Fibroblast of skin of left quadriceps (primary cell): ENCODE measurements around the gene VSX1.

ENCODE experiments used
- DNase-seq, 2 experiments: peaks; one replicate each; pipeline ENCODE4 v3.0.0-alpha.2; 2013; ENCODE audit warnings: low read depth in 2 of 2

Gene VSX1

DNA sequence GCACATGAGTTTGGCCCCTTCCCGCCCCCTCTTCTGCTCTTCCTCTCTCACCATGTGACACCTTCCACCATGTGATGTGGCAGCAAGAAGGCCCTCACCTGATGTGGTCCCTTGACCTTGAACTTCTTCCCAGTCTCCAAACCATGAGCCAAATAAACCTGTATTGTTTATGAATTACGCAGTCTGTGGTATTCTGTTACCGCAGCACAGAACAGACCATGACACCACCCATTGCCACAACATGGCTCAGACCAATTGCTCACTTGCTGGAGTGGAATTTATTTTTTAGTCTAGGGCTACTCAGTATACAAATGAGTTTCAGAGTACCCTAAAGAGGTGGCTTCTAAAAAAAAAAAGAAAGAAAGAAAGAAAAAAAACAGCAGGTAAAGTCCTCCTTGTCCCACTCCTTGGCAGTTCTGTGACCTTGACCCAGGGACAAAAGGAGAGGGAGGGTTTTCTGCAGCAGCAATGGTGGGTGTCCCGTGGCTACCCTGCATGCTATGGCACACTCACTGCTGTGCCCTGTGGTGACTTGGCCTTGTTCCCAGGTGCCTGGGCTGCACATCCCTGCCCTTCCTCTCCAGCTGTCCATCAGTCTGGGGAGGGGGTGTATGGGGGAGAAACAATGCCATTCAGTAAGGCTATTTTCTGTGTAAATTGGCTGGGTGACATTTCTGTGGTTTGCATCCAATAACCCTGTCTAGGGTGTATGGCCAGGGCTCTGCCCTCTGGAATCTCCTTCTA is 5.4 kb upstream of the VSX1 start:
- no peak for DNase-seq

DNA sequence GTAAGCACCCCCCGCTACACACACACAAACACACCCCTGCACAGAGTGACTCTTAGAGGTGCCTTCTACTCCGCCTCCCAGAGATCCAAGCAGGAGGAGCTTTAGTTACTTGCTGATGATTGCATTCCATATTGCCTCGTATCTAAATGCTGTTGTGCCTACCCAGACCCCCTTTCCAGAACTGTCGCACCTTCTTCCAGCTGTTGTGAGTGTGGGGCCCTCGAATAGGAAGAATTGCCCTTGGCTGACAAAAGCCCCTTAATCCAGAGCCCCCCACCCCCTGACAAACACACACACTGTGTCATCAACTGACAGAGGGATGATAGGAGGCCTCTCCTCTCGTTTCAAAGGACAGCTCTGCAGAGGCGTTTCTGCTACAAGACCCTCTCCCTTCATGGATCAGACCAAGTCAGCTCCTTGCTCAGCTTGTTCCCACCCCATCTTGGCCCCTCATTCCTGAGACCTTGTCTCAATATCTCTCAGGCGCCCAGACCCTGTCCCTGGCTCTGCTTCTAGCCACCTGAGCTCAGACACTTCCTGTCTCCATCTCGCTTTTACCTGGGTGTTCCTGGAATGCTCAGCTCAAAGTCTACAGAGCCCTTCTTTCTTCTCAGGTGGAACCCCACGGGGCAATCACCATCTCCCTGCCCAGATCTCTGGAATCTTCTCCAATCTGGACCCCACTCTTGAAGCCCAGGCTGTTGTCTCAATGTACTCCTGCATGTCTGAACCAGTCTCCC is 4.0 kb upstream of the VSX1 start:
- no peak for DNase-seq

DNA sequence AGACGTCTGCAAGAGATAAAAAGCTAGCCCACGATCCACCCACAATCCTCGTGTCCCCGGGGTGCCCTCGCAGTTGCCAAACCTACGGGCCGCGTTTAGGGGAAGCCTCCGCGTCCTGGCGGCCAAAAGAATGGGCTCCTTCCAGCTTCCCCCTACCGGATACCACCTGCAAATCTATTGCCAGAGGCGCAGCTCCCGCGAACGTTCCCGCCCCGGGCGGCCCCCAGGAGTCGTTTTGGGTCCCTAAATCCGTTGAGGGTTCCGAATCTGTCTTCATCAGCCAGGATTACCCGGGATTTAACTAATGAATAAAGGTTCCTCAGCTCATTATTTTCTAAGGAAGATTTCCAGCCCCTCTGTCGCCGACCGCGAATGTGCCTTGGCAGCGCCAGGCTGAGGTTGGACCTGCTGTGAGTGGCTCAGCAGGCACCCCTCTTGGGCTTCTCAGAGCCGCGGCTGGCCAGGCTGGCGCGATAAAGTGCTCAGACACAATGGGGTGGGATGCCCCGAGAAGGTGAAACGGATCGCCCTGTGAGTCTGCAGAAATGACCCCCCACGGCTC is 2.8 kb upstream of the VSX1 start:
- no peak for DNase-seq

DNA sequence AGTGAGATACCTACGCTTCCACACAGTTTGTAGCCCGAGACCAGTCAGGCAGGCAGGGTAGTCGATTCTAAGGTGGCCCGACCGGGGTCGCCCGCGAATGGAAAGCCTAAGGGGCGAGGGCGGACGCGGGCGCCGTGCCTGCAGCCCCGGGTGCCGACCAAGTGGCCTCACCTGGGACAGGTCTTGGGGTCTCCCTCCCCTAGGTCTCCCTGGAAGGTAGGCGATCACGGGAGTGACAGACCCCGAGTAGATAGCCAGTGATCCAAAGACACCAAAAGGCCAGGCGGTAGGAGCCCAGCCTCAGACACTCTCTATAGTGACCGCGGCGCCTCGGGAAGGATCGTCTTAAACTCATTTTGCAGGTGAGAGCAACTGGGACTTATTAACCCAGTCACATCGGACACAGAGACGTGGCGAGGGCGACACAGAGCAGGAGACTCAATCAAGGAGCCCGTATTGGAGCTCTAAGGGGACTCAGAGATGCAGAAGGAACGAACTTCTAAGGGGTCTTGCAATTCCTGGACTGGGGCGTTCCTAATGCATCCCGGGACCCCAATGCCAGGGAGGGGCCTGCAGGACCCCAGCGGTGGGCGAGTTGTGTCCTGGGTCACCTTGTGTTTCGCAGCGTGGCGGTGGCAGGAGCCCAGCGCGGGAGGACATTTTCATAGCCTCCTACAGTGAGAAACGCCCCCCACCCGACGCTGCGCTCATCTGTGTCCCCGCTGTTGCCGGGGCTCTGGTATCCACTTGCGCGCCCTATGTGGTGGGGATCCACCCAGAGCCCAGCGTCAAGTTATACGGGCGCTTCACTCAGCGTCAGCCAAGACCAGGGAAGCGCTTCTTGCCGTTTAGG is 2.1 kb upstream of the VSX1 start:
- DNase-seq, result no peak

DNA sequence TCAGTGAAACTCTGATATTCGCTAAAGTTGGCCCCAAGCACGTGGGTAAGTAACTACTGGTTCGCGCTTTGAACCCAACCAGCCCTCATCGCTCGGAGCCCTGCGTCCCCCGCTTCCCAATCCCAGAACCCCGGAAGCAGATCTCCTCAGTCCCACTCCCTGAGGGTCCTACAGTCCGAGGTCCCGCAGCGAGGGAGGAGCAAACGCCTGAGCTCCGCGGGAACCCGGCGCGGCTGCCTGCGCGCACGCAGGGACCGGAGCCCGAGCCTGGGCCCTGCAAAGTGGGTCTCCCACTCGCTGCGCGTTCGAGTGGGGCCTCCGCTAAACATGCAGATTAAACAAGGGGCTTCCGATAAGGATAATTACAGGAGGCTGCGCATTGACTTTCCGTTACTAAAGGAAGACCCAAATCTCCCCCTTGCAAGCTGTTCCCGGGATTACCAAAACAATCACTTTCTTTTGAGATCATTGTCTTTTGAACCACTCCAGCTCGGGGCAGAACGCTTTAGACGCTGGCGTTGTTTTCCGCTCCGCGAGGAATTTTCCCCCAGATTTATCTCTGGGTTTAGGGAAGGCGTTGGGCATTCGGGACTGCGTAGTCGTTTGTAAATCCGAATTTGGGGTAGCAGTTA is 1.3 kb upstream of the VSX1 start:
- no peak for DNase-seq

DNA sequence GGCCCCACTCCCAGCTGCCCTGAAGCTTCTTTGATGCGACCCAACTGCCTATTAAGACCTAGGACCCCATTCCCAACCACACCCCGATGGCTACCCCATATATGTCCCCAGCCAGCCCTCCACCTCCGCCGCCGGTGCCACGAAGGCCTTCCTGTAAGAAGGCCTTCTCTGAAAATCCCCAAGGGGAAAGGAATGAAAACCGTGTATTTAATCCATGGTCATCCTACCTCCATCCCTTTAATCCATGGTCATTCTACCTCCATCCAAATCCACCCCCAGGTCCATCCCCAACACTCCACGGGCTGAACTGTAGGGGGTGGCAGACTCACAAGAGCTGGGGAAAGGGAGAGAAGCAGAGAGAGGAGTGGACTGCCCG is 545 bp upstream of the VSX1 start:
- DNase-seq, result no peak

DNA sequence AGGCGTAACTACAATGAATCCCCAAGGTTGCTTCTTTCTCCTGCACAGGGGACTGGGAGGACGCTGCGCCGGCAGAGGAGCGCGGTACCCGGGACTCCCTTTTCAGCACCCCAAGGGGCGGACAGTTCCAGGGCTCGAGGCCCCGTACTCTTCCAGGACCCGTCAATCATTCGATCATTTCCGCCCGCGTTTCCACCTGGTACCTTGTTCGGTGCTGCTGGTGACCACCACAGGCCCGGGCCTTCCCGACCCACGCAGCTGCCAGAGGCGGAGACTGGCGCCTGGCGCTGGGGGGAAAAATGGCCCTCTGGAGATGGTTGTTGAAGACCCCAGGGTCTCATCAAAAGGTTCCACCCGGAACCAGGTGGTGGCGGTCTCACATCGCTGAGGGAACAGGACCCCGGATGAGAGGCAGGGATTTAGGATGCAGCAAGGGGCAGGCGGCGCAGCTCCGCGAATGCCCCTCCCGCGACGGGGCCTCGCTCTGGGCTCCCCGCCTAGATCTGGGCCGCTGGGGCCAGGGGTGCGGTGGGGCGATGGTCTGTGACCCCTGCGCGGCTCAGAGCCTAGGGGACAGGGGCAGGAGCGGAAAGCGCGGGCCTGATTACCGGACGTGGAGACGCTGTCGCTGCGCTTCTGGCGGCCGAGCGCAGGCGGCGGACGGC is 744 bp downstream of the VSX1 start:
- DNase-seq, result no peak

DNA sequence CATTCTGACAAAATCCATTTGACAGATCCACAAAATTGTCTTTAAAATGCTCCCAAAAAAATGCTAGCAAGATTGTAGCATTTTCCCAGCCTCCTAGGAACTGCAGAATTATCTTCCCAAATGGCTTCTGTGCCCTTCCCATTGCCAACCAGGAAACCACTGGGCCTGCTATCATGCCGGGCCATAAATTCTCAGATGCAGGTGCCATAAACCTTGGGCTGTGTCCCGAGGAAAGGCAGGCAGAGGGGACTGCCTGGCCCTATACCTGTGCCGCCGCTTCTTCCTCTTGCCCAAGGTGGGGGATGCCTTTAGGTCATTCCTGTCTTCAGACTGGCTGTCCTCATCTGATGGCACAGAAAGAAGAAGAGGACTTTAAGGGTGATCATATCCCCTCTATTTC is 2.8 kb downstream of the VSX1 start:
- DNase-seq, result no peak

DNA sequence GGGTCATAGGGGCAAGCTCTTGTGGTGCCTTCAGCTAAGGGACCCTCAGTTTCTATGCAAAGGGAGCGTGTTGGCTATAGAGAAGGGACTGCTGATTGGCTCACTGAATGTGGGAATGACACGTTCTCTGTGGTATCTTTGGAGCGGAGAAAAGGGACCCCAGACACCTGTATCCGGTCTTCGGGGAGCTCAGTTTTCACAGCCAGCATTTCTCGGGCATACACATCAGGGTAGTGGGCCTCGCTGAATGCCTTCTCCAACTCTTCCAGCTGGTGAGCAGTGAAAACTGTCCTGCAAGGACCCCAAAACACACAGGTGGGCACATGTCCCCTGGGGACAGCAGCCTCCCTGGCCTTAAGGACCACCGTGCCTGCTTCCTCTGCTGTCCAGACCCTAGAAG is 3.3 kb downstream of the VSX1 start:
- no peak for DNase-seq

DNA sequence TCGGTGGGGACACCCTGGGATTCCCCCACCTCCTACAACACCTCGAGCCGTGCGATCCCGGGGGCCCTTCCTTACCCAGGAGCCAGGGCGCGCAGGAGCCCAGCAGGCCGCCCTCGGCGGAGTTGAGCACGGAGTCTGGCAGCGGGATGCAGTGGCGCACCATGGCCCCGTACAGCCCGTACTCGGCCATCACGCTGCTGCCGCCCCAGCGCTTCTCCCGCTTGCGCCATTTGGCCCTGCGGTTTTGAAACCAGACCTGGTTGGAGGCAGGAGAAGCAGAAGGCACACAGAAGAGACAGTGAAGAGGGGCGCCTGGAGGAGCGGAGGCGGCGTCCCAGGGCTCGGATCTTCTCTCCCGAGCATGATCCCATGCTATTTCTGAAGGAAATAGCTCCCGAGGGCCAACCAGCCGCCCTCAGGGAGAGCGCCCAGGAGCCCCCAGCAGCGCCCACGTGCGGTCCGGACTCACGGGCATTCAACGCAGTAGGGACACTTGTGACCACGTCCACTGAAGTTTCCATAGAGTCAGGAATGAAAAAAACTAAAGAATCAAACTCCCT is 4.3 kb downstream of the VSX1 start:
- no peak for DNase-seq

DNA sequence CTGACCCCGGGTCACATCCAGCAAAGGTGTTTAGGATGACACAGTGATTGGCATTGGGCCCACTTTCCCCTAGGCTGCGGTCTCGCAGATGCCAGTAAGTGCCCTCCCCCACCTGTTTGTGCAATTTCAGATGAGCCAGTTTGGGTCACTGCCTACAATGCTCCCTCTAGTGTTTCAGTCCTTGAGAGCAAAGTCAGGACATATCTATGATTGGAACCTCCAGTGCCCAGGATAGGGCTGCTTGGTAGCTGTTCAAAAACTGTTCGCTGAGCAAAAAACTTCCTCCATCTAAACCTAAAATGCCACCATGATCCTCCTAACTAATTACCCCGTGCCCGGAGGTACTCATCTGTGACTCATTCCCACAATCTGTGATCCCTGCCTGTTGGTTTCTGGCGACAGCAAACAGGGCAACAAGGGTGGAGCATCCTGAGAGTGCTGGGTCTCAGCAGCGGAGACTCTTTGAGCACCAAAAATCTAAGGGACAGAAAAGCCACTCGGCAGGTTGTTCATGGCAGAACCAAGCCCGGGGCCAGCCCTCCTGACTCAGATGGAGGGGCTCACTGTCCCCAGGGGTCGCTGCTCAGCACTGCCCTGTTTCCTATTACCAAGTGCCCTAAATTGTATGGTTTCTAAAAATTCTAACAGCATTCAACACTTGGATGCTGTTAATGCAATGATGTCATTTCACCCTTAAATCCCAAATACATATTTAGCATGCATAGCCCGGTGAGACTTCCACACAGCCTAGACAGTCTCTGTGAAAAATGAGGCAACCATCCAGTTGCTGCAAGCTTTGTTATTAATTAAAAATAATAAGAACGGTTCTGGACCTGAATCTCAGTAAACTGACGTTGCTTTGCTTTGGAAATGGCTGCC is 5.0 kb downstream of the VSX1 start:
- DNase-seq, result no peak

DNA sequence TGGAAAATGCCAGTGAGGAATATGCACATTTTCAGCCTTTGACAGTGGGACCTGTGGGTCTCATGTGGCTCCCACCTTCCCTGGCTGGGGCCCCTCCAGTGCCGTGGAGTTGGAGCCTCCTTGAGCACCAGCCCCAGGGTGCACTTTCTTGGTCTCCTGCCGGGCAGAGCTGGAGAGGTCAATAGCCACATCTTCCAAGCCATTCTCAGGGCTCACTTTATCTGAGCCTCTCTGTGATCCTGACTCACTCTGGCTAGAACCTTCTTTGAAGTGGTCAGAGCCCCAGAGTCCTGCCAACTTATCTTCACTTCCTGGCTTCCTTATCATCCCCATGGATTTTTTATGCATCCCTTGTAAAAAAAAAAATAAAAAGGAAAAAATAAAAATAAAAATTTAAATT is 5.7 kb downstream of the VSX1 start:
- no peak for DNase-seq

DNA sequence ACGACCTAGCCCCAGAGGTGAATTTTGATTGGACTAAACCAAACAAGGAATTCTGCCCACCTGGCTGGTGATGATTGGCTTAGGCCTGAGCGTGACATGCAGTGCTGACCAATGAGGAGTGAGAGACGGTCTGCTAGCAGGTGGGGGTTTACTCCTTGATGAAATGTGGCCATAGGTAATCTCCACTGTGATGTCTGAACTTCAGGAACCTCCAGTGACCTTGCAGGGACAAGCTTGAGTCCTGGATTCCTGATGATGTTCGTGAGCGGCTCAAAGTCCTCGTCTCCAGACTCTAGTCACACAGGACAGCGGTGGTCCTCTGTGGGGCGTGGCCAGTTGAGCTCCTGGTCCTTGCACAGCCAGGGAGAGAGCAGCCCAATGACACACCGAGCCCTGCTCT is 8.4 kb downstream of the VSX1 start:
- DNase-seq, result no peak

DNA sequence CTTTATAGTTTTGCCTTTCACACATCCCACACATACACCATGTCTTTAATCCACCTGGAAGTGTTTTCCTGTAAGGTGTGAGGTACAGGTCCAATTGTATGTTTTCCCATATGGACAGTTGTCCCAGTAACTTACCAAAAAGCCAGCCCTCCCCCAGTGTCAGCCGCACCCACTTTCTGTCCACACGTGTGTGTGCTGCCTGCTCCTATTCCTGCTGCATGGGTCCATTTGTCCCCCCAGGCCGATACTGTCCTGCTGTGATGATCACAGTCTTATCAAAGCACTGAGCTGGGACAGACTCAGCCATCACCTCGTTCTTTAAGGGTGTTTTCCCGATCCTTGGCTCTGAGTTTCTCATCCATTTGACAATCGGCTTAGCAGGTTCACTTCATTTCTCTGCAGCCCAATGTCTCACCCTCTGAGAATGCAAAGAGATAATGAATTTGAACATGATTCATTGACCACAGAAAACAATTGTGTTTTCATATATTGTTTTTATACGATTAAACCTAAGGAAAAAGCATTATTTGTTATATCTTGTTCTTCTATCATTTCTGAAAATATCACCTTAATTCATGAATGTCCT is 9.6 kb downstream of the VSX1 start:
- no peak for DNase-seq

DNA sequence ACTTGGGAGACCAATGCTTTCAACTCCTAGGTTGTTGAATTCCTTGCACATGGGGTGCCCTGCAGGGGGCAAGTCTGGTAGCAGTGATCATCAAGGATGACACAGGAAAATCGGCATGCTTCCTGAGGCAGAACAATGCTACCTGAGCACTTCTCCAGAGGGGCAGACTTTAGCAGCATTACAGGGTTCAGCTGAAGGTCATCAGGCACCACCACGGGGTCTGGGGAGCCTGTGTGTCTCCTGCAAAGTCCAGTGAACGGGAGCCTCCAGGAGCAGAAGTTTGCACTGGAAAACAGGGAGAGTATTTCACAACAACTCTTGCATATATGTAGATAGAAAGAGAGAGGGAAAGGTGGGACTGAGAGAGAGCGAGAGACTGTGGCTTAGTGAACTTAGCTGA is 10.2 kb downstream of the VSX1 start:
- DNase-seq, result no peak

DNA sequence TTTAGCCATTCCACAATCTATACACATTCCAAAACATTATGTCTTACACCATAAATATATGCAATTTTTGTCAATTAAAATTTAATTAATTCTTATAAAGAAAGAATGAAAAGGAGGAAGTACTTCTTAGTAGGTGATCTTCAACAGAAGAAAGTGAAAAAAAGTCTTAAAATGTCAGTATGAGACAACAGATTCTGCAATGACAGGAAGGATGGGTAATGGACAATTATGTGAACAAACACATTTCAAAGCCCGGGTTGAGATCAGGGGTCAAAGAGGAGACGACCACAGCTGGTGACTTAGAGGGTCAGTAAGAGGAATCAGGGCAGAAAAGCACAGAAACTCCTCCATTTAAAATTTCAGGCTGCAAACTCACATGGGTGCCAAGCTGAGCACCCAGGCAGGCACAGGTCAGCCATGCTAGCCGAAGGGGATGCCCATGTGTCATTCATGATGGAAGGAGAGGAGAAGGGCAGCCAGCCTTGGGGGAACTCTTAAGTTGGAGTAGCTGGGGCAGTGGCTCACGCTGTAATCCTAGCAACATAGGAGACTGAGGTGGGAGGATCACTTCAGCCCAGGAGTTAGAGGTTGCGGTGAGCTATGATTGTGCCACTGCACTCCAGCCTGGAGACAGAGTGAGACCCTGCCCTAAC is 11.0 kb downstream of the VSX1 start:
- DNase-seq, result no peak

DNA sequence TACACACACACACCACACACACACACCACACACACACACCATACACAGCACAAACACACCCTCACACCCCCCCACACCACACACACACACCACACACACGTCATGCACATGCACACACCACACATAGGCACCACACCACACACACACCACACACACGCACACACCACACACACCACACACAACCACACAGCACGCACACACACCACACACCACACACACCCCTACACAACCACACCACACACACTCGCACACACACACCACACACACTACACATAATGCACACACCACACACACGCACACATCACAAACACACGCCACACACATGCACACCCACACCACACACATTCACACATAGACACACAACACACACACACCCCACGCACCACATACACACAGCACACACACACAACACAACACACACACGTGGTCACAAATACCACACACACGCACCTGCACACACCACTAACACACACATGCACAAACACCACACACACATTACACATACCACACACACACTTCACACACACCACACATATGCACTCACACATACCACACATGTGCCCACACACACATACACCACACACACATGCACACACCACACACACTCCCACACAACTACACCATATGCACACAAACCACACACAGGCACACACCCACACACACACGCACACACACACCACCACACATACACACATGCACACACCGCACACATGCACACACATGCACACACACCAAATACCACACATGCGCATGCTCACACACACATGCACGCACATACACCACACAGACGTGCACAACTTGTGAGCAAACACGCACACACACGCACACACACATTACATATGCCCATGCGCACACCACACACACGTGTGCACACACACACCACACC is 14.6 kb downstream of the VSX1 start:
- DNase-seq, result no peak

DNA sequence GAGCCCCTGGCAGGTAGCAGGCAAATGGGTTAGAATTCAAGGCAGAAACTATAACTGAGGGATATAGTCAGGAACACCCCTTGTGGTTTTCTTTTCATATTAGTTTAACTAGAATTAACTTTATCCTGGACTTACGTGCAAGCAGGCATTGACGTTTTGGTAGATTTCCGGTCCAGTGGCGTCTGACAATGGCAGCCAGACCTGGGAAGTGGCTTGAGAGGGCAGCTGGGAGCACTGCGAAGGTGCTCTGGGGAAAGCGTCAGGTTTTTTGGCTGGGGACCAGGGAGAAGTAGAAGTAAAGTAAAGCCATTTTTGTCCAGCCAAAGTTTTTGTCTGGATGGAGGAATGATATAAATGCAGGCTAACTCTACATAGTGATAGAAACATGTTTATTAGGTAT is 15.6 kb downstream of the VSX1 start:
- no peak for DNase-seq
